Measurements from ENCODE around the gene PCNT.

PCNT gene

GRCh38 chr21:46344219-46344915, 20.4 kb downstream of the PCNT start:
- no peak for DNase-seq

- DNase-seq = no peak
These were observed 21.9 kb downstream of the PCNT start for GRCh38 chr21:46345861-46346260.

- no peak for DNase-seq
These were observed 22.6 kb downstream of the PCNT start for GRCh38 chr21:46346296-46347202.

GRCh38 chr21:46347203-46347550, 23.2 kb downstream of the PCNT start:
- no peak for DNase-seq

- no peak for DNase-seq
These were observed 23.9 kb downstream of the PCNT start for GRCh38 chr21:46347791-46348381.

- DNase-seq = no peak
These were observed 25.3 kb downstream of the PCNT start for GRCh38 chr21:46349134-46349760.

- DNase-seq = no peak
These were observed 26.6 kb downstream of the PCNT start for GRCh38 chr21:46350571-46350970.

GRCh38 chr21:46350981-46351380, 27.0 kb downstream of the PCNT start:
- no peak for DNase-seq

- no peak for DNase-seq
These were observed 27.7 kb downstream of the PCNT start for GRCh38 chr21:46351476-46352163.

- no peak for DNase-seq
These were observed 28.2 kb downstream of the PCNT start for GRCh38 chr21:46352164-46352515.

GRCh38 chr21:46352913-46353312, 29.0 kb downstream of the PCNT start:
- no peak for DNase-seq

- no peak for DNase-seq
These were observed 30.1 kb downstream of the PCNT start for GRCh38 chr21:46354046-46354445.

GRCh38 chr21:46354518-46354917, 30.6 kb downstream of the PCNT start:
- DNase-seq = no peak

- DNase-seq = no peak
These were observed 31.4 kb downstream of the PCNT start for GRCh38 chr21:46355161-46356004.

GRCh38 chr21:46356005-46356338, 32.0 kb downstream of the PCNT start:
- no peak for DNase-seq

GRCh38 chr21:46356494-46357334, 32.8 kb downstream of the PCNT start:
- DNase-seq = no peak

GRCh38 chr21:46357335-46357604, 33.3 kb downstream of the PCNT start:
- DNase-seq = no peak

GRCh38 chr21:46357684-46358425, 33.9 kb downstream of the PCNT start:
- DNase-seq = no peak

GRCh38 chr21:46361176-46361575, 37.2 kb downstream of the PCNT start:
- DNase-seq = no peak

GRCh38 chr21:46361935-46362334, 38.0 kb downstream of the PCNT start:
- no peak for DNase-seq

- no peak for DNase-seq
These were observed 39.0 kb downstream of the PCNT start for GRCh38 chr21:46362946-46363345.
